H1 (cell line): Measurements from ENCODE around the gene PAPOLG. TPM values are rescaled to one million over a fixed set of nuclear protein-coding genes. Genes with fewer than 3 reads are reported as not detected.

Experiments
- ASH2L ChIP-seq: fragments of 200-600, 300-600 bp; sonication (generic); IDR thresholded peaks from one replicate; pipeline ENCODE4 v1.7.1; 2017; ENCODE audit warnings: low read length
- ATF3 ChIP-seq: IDR thresholded peaks from 2 replicates; pipeline ENCODE4 v1.6.1; 2011; ENCODE audit warnings: low read depth, mild to moderate bottlenecking, low read length; ENCODE audit not compliant: insufficient read depth
- BACH1 ChIP-seq: IDR thresholded peaks from 2 replicates; pipeline ENCODE4 v1.6.1; 2012; ENCODE audit warnings: low read length, improper control_type of control experiment
- polyA plus RNA-seq, 7 experiments: library from polyadenylated mRNA; depleted of rRNA in 3 of 7; stranded (reverse) in 5 of 7; unstranded in 2 of 7; fragments of >200 nt in 5 of 7; fragments of 200-250 nt in 2 of 7; gene quantifications; 1 replicate in 5 of 7; 2 replicates in 1 of 7; 4 replicates in 1 of 7; pipeline versions ENCODE4 v1.2.1 to v1.2.3, GENCODE V29; 2011 to 2013; ENCODE audit warnings: missing spikeins in 2 of 7, mixed read lengths in 2 of 7
- total RNA-seq: library from RNA; stranded (reverse); fragmentation: NEBNext Ultra II Directional; extraction: Animal tissue kit (Norgen Biotek cat#: 25700); gene quantifications from 2 replicates; pipeline ENCODE4 v1.2.1, GENCODE V29; 2021

Gene PAPOLG
- total and polyA plus RNA-seq, 2 of the 8 experiments (the other 6 are each of a cell fraction or from before 2014, with no cell fraction given), result 6.5 to 21.5 TPM

GRCh38 chr2:60778352-60778751 is 22.3 kb downstream of the PAPOLG start (continued):
- no peak for TF ChIP-seq ATF3
- no peak for TF ChIP-seq ASH2L
- no peak for TF ChIP-seq BACH1
